Lower lobe of right lung (tissue), 2 donors: ENCODE measurements around the gene PRUNE1. TPM values are rescaled to one million over a fixed set of nuclear protein-coding genes. Genes with fewer than 3 reads are reported as not detected.

ENCODE experiments used
- ATAC-seq, 2 donors: fragments of 200-7000 bp; cut with Tn5 transposase; one replicate each; pipeline ENCODE4 v1.9.1; 2020 to 2022; ENCODE audit warnings: mild to moderate bottlenecking in 2 of 2, moderate library complexity in 2 of 2
- DNase-seq: peaks from one replicate; pipeline ENCODE4 v3.0.0-alpha.2; 2020
- H3K27ac ChIP-seq: fragments of 200-600 bp; one replicate; pipeline ENCODE4 v1.8.0; 2022
- H3K27me3 ChIP-seq: fragments of 200-600 bp; one replicate; pipeline ENCODE4 v1.8.0; 2022; ENCODE audit warnings: low read depth
- H3K36me3 ChIP-seq: fragments of 200-600 bp; one replicate; pipeline ENCODE4 v1.8.0; 2022; ENCODE audit warnings: mild to moderate bottlenecking
- H3K4me1 ChIP-seq: fragments of 200-600 bp; one replicate; pipeline ENCODE4 v1.8.0; 2022
- H3K4me3 ChIP-seq: fragments of 200-600 bp; one replicate; pipeline ENCODE4 v1.8.0; 2022; ENCODE audit warnings: mild to moderate bottlenecking
- H3K9me3 ChIP-seq: fragments of 200-600 bp; one replicate; pipeline ENCODE4 v1.8.0; 2022
- intact Hi-C: fragments of 100-400 bp; cut with DNase I; formaldehyde crosslinking; loops from one replicate; pipeline ENCODE4 v1.11.0; 2022
- total RNA-seq: library from RNA; stranded (reverse); fragmentation: NEBNext Ultra II Directional; extraction: Animal tissue kit (Norgen Biotek cat#: 25700); gene quantifications from one replicate; pipeline ENCODE4 v1.2.1, GENCODE V29; 2021
- TF ChIP-seq, protein P1 (sequence below): fragments of 200-600 bp; IDR thresholded peaks from one replicate; pipeline ENCODE4 v1.8.0; 2022; ENCODE audit warnings: antibody characterized with exemption, mild to moderate bottlenecking
- donor health status: DM: no; HTN: yes; CAD: no; lungs with severe emphysema.

The PRUNE1 gene
- total RNA-seq, 1 donor from 2014 or later, result 21.4 TPM

DNA sequence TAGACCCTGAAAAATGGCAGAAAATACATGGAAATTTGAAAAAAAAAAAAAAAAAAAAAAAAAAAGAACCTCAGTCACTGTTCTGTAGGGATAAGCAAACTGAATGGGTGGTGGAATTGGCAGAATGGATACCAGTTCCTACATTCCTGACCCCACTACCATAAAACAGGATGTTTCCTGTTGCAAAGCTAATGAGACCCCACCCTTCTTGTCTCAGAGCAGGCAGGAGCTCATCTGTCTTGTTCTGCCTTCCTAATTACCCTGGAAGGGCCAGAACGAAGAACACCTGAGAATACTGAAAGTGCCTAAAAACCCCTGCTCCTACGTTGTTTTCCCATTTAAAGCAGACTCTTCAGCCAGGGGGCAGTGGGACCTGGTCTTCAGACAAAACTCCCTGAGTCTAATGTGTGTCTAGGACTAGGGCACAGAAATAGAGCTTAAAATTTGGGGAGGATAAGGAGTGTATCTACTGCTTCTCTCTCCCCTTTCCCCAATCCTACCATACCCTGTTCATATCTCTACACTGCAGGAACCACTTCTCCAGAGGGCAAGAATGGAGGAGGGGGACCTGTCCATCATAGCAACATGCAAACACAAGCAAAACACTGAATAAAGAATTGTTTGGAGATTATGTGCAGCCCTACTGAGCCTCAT lies 43.2 kb downstream of the PRUNE1 start:
- TF ChIP-seq, protein P1, sequence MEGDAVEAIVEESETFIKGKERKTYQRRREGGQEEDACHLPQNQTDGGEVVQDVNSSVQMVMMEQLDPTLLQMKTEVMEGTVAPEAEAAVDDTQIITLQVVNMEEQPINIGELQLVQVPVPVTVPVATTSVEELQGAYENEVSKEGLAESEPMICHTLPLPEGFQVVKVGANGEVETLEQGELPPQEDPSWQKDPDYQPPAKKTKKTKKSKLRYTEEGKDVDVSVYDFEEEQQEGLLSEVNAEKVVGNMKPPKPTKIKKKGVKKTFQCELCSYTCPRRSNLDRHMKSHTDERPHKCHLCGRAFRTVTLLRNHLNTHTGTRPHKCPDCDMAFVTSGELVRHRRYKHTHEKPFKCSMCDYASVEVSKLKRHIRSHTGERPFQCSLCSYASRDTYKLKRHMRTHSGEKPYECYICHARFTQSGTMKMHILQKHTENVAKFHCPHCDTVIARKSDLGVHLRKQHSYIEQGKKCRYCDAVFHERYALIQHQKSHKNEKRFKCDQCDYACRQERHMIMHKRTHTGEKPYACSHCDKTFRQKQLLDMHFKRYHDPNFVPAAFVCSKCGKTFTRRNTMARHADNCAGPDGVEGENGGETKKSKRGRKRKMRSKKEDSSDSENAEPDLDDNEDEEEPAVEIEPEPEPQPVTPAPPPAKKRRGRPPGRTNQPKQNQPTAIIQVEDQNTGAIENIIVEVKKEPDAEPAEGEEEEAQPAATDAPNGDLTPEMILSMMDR, result no peak
- no peak for DNase-seq
- Histone ChIP-seq H3K27me3 (no peaks in the 10 kb centered on the region), H3K27ac (no peak overlapping the region), H3K9me3 (no peaks in the 10 kb centered on the region), H3K36me3 (peaks cover 55% of the 10 kb centered on the region), H3K4me3 (no peak overlapping the region), H3K4me1 (peaks cover 39% of the 10 kb centered on the region)
- intact Hi-C loops, result no loop called here
- no peak for ATAC-seq

DNA sequence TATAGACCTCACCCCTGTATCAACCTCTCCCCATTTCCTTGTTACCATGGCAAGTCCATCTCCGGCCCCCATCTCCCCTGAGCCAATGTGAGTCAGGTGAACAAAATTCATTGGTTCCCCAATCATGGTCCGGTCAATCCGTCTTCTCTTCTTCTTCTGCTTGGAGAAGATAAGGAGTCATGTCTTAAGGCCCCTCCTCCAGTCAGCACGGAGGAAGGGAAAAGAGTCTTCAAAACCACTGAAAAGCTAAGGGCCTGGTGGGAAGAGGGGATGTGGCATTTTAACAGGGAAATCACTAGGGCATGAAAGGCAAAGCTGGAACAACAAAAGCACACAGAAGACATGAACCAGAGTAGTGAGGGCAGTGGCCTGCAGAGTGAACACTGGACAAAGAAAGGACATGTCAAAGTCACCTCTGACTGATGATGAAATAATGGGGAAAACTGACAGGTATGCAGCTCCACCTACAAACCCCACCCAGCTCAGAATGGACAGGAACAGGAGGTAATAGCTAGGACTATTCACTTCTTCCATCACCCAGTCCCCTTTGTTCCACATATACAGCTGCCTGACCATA lies 46.8 kb downstream of the PRUNE1 start:
- H3K36me3 ChIP-seq, result peaks cover 63% of the 10 kb centered on the region
- H3K4me3 ChIP-seq, result peak overlapping the region; percentile 94
- H3K4me1 ChIP-seq, result peaks cover 44% of the 10 kb centered on the region
- DNase-seq (no peak), ATAC-seq (no peak)
- H3K9me3 ChIP-seq, result no peaks in the 10 kb centered on the region
- no peaks in the 10 kb centered on the region for H3K27me3 ChIP-seq
- intact Hi-C loops, result no loop called here
- no peak overlapping the region for H3K27ac ChIP-seq
- TF ChIP-seq, protein P1, result no peak

DNA sequence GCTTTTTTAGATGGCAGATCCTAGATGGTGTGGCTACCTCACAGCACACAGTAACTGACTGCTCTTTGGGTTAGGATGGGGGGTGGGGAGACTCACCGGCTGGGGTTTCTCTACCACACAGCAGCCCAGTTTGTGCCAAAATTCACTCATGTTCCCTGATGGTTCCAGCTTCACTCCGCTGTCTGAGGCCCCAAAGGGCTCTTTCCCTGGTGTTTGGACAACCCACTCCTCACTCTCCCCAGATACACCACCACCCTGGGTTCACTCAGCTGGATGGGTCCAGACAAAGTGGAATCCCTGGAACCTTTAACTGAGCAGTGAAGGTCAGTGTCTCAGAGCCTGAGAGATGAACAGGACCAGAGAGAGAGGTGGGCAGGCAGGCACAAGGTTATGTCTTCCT lies 47.3 kb downstream of the PRUNE1 start:
- Histone ChIP-seq H3K36me3 (peaks cover 63% of the 10 kb centered on the region), H3K27ac (peak overlapping the region; percentile 94), H3K9me3 (no peaks in the 10 kb centered on the region), H3K4me1 (peaks cover 49% of the 10 kb centered on the region), H3K27me3 (no peaks in the 10 kb centered on the region), H3K4me3 (peak overlapping the region; percentile 94)
- TF ChIP-seq, protein P1, result no peak
- no peak for DNase-seq
- intact Hi-C loops, result no loop called here
- no peak for ATAC-seq

DNA sequence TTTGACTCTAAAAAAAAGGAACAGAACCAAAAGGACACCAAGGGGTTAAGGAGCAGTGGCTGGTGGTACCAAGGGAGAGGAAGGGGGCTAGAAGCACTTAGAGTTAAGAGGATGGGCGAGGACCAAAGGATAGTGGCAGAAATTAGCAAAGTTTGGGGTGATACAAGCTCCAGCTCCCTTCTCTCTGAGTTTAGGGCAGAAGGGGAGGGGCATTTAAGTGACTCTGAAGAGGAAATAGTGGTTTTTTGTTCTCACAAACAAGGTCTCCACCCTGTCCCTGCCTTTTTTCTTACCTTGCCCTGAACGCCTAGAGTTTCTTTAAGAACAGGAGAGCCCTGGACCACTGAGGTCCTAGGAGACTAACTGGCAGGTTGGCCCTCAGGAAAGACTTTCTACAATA lies 47.9 kb downstream of the PRUNE1 start:
- peak overlapping the region; percentile 94 for H3K27ac ChIP-seq
- H3K9me3 ChIP-seq, result no peaks in the 10 kb centered on the region
- H3K36me3 ChIP-seq, result peaks cover 60% of the 10 kb centered on the region
- DNase-seq (no peak), ATAC-seq (no peak)
- no peaks in the 10 kb centered on the region for H3K27me3 ChIP-seq
- peaks cover 52% of the 10 kb centered on the region for H3K4me1 ChIP-seq
- H3K4me3 ChIP-seq, result peak overlapping the region; percentile 94
- TF ChIP-seq, protein P1, result no peak
- intact Hi-C loops, result no loop called here

DNA sequence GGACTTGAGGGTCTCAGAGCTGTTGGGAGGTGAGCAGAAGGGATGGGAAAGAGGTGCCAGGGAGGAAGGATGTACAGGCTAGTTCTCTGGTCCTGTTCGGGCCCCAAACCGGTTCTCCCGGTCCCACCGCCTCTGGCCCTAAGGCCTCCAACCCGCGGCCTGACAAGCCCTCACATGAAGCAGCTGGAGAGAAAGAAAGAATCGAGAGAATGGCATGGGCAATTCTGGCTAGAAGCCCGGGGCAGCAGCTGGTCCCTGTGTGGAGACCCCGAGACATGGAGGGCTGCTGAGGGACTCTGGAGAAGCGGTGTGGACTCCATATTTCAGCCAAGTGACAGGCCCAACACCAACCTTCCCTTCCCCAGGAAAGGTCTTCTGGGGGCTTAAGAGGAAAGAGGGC lies 50.4 kb downstream of the PRUNE1 start:
- TF ChIP-seq, protein P1, result no peak
- intact Hi-C loops, result no loop called here
- H3K9me3 ChIP-seq, result no peaks in the 10 kb centered on the region
- DNase-seq (peak; percentile 86), ATAC-seq (peak; percentile 72 to 75)
- peak overlapping the region; percentile 94 for H3K4me3 ChIP-seq
- H3K27ac ChIP-seq, result peak overlapping the region; percentile 94
- peaks cover 52% of the 10 kb centered on the region for H3K4me1 ChIP-seq
- H3K27me3 ChIP-seq, result no peaks in the 10 kb centered on the region
- peaks cover 35% of the 10 kb centered on the region for H3K36me3 ChIP-seq
